ENCODE results near the gene VAC14.

DNA sequence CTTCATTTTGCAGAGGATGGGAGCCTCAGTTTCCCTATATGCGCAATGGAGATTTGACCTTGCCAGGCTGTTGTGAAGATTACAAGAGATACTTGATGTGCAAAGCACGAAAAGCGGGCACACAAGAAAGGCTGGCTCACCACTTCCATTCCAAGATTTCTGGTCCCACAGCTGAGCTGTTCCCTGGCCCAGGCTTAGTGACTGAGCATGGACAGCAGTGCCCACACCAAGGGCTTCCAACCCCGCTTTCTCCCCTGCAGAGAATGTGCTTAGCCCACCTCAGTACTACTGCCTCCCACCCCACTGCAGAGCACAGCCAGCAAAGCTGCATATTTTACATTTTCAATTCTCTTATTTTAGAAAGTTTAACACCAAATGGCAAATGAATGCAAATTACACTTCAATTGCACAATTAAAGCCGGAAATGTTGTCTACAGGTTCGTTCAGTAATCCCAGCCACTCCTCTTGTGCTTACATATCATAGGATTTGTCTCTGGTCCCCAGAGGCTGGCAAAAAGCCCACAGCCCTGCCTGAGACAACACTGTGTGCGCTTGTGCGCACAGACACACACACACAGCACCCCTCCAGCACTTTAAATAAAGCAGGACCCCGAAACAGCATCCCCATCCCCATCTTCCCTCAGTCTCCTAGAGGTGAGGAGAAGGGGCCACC, 51.8 kb downstream of the VAC14 start:
- TF ChIP-seq, protein P1, sequence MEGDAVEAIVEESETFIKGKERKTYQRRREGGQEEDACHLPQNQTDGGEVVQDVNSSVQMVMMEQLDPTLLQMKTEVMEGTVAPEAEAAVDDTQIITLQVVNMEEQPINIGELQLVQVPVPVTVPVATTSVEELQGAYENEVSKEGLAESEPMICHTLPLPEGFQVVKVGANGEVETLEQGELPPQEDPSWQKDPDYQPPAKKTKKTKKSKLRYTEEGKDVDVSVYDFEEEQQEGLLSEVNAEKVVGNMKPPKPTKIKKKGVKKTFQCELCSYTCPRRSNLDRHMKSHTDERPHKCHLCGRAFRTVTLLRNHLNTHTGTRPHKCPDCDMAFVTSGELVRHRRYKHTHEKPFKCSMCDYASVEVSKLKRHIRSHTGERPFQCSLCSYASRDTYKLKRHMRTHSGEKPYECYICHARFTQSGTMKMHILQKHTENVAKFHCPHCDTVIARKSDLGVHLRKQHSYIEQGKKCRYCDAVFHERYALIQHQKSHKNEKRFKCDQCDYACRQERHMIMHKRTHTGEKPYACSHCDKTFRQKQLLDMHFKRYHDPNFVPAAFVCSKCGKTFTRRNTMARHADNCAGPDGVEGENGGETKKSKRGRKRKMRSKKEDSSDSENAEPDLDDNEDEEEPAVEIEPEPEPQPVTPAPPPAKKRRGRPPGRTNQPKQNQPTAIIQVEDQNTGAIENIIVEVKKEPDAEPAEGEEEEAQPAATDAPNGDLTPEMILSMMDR (IDR thresholded peaks at IDR 0.05): no peak
- TF ChIP-seq POLR2A (IDR thresholded peaks at IDR 0.05; ENCODE audit: low read depth) (no peak), EP300 (IDR thresholded peaks at IDR 0.05) (no peak), POLR2AphosphoS5 (IDR thresholded peaks at IDR 0.05) (no peak)

Measured in esophagus muscularis mucosa (tissue), 4 donors.